GM19035 (cell line): ENCODE measurements around the gene FAM107B.
"Not testable (repeated sequence)": the region's sequence is repeated elsewhere in the genome, so short reads cannot be mapped to it uniquely, and the experiment has no call there.

ENCODE experiments used
- ATAC-seq: cut with Tn5 transposase; IDR thresholded peaks from one replicate; pipeline ENCODE4 v1.9.1; 2021; ENCODE audit not compliant: unreplicated experiment

Gene FAM107B

GRCh38 chr10:14737808-14738545 lies 36.7 kb downstream of the FAM107B start:
- no peak for ATAC-seq

GRCh38 chr10:14736600-14737081 lies 38.1 kb downstream of the FAM107B start:
- no peak for ATAC-seq

- ATAC-seq, result no peak
Observed at GRCh38 chr10:14736043-14736442, 38.7 kb downstream of the FAM107B start.

GRCh38 chr10:14731875-14732512 lies 42.7 kb downstream of the FAM107B start:
- no peak for ATAC-seq

- ATAC-seq, result no peak
Observed at GRCh38 chr10:14728346-14728745, 46.4 kb downstream of the FAM107B start.

- no peak for ATAC-seq
Observed at GRCh38 chr10:14727924-14728323, 46.8 kb downstream of the FAM107B start.

GRCh38 chr10:14727465-14727864 lies 47.2 kb downstream of the FAM107B start:
- ATAC-seq, result no peak

- no peak for ATAC-seq
Observed at GRCh38 chr10:14724931-14725330, 49.8 kb downstream of the FAM107B start.

- no peak for ATAC-seq
Observed at GRCh38 chr10:14723052-14723689, 51.5 kb downstream of the FAM107B start.

GRCh38 chr10:14717552-14717951 lies 57.1 kb downstream of the FAM107B start:
- ATAC-seq, result no peak

- no peak for ATAC-seq
Observed at GRCh38 chr10:14712991-14713424, 61.7 kb downstream of the FAM107B start.

GRCh38 chr10:14709344-14709743 lies 65.4 kb downstream of the FAM107B start:
- not testable (repeated sequence) for ATAC-seq

GRCh38 chr10:14707481-14707880 lies 67.2 kb downstream of the FAM107B start:
- no peak for ATAC-seq

GRCh38 chr10:14705548-14706230 lies 69.0 kb downstream of the FAM107B start:
- no peak for ATAC-seq

- ATAC-seq, result no peak
Observed at GRCh38 chr10:14703631-14704001, 71.1 kb downstream of the FAM107B start.

GRCh38 chr10:14701466-14701865 lies 73.2 kb downstream of the FAM107B start:
- no peak for ATAC-seq

- ATAC-seq, result no peak
Observed at GRCh38 chr10:14700546-14700945, 74.2 kb downstream of the FAM107B start.

- no peak for ATAC-seq
Observed at GRCh38 chr10:14699482-14699881, 75.2 kb downstream of the FAM107B start.

GRCh38 chr10:14698829-14699170 lies 75.9 kb downstream of the FAM107B start:
- no peak for ATAC-seq

GRCh38 chr10:14698111-14698828 lies 76.4 kb downstream of the FAM107B start:
- ATAC-seq, result no peak

GRCh38 chr10:14697281-14697680 lies 77.4 kb downstream of the FAM107B start:
- ATAC-seq, result no peak
